ENCODE data around the gene HOXD10.

Gene HOXD10
- total RNA-seq, result 0 reads per million in 4 donors

DNA sequence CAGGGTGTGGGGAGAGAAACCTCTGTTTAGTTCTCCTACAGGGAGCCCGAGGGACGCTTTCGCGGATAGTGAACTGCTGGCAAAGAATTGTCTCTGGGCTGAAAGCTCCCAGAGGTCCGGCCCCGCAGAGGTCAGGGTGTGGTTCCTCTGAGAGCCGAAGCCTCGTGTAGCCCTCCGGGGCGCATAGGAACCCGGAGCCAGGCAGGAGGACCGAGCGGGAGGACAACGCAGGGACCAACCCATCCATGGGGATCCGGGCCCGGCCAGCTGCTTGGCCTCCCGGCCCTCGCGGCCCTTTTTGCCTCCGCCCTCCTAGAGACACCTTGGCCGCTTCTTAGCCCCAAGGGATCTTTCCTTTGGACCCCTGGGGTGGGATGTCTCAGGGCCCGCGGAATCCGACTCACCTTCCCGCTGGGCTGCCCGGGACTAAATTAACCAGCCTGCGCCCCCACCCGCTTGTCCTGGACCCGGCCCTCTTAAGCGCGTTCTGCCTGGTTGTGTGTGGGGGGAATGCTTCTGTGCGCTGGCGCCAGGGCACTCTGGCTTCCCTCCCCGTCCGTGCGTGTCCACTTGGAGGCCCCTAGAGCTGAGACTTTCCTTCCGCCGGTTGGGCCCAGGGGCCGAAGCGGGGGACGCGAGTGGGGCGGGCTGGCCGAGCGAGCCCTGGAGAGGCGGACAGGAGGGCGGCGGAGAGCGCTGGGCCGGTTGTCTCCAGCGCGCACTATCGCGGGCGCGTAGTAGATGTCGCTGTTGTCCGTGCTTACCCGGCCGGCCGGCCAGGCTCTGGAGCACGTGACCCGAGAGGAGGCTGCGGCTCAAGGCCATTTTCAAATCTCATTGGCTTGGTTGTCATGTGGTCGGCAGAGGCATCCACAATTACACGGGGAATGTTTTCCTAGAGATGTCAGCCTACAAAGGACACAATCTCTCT is at the start of gene HOXD10:
HOXD10 (plus strand) TSS at position 896 of the 931 bp plus-strand sequence. CDS start 56 bp downstream, outside the sequence.
- DNase-seq, result no peak

- no peak for DNase-seq
These were observed 48.8 kb upstream of the HOXD10 start for GRCh38 chr2:176067589-176068418.

GRCh38 chr2:176068419-176068832 is 48.2 kb upstream of the HOXD10 start:
- no peak for DNase-seq

- DNase-seq, result no peak
These were observed 45.0 kb upstream of the HOXD10 start for GRCh38 chr2:176071330-176072291.

DNA sequence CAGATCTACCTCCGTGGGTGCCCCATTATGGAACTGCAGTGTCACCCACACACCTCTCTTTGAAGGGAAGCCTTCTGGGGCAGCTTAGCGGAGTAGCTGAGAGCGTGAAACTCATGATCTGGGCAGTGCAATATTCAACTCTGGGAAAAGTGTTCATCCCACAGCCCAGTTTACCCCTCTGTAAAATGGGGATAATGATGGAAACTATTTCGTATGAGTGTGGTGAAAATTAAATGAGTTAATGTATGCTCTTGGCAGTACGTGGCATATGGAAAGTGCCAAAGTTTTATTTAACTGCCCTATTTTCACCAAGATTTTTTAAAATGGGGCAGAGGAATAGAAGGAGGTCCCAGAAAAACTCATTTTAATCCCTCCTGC is 44.3 kb upstream of the HOXD10 start:
- DNase-seq, result no peak

DNA sequence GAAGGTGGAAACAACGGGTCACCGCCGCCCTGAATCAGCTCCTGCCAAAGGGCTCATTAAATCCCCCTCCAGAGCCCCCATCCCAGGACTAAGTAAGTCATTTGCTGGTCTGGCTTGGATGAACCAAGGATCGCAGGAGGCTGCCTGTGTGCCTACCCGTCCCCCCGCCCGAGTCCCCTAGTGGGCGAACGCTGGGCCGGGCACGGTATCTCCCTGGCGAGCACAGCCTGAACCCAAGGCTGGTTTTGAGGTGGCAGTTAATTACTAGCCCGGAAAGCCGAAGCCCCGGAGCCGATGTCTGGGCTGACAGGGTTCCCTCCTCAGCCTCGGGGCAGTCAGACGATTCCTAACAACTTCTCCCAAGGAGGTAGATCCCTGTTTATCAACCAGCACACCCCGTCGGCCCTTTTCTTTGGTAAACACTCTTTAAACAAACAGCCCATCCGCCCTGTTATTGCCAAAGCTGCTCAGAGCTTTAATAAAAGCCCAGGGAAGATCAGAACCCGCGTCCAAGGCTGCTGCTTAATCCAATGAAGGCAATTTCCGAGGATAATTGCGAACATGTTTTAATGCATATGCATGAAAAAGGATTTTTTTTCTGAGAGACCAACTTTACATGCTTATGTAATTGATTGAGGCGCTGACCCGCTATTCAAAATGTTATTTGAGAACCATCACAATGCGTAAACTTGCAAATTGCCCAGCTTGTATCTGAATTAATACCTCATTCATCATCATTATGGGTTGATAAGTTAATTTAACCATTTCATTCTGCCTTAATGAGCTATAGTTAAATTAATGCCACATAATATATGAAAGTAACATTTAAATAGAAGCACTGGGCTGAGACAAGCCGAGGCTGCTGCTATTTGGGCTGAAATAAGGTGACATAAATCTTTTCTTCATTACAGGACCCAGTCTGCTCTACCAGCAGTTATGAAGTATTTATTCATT is 43.4 kb upstream of the HOXD10 start:
- DNase-seq, result no peak

DNA sequence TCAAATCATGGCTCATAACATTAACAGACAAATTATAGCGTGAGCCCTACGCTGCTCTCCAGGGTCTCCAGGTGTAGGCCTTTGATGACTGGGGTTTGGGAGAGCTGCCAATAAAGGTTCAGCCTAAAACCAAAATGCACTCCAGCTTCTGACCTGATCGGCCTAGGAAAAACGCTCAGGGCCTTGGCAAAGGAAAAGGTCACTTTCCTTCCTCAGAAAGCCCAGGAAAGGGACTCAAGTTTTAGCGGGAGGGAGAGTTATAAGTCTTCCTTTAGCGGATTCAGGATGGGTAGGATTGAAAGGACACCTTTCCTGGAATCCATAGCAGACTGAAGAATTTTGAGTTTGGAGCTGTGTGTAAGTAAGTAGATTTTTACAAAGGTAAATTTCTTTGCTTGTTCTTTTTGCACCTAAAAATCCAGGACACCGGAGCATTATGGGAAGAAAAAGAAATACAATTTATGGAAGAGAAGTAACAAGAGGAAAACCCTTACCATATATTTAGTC is 41.6 kb upstream of the HOXD10 start:
- no peak for DNase-seq

- no peak for DNase-seq
These were observed 41.1 kb upstream of the HOXD10 start for GRCh38 chr2:176075481-176075880.

DNA sequence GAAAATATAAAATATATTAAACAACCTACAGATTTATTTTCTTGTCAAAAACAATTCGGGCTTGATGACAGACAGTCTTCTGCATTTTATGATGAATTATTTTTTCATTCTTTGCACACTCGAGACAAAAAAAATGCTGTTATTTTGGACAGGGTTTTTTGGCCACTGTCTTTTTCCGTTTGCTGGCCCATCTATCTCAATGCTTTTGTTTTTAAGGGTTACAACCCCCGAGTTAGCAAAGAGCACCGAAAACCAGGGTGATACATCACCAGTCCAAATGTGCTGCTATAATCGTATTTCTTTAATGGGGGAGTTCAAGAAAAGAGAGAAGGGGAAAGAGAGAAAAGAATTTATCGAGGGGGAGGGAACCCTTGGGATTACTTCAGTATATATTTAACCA is 40.5 kb upstream of the HOXD10 start:
- DNase-seq, result no peak

GRCh38 chr2:176076796-176077195 is 39.8 kb upstream of the HOXD10 start:
- DNase-seq, result no peak

DNA sequence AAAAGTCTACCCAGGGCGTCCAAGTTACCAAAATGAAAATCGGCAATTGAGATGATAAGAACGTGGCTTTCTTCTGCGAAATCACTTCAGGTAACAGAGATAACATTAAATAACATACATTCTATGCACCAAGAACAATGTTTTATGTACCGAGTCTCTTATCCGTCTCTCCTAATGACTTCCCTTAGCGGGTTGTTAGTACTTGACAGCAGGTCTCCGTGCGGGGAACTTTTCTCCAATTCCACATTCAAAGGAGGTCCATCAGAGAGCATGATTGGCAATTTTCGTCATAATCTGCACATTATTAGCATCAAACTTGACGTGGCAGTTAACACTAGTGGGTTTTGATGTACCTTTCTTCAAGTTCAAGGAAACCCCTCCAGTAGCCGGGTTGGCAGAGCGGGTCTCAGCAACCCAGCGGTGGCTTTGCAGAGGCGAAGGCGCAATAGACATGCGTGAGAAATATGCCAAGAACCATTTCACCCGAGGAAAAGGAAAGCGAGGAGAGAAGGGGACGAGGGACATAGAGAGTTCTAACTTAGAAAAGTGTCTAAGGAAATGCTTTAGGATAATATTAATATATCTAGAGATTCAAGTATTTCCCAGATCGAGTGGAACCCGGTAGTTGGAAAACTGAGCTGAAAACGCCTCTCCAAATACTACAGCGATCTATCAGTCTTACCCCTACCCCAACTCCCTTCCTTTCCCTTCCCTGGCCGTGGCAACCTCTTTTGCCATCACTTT is 37.9 kb upstream of the HOXD10 start:
- no peak for DNase-seq

GRCh38 chr2:176079285-176079830 is 37.2 kb upstream of the HOXD10 start:
- no peak for DNase-seq

DNA sequence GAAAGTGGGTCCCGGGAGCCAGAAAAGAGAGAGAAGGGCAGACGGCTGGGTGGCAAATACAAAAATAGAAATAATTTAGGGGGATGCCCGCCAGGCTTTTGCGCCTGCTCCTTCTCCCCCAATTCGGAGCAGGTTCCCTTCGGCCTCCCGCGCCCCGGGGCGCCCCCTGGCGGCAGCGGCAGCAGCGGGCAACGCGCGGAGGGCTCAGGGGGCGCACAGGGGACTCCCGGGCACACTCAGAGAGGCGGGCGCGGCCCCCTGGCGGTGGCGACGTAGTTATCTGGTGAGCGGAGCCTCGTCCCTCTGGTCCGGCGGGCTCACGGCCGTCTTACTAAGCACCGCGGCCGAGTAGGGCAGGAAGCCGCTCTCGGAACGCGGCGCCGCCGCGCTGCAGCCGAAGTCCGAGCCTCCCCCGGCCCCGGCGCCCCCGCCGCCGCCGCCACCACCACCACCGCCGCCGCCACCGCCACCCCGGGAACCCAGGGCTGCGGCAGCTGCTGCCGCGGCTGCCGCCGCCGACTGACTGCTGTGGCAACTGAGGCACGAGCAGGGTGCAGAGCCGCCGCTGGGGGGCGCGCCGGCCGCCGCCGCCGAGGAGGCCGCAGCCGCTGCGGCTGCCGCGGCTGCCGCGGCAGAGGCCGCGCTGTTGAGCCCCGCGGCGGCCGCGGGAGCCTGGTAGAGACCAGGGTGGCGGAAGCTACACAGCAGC is 36.6 kb upstream of the HOXD10 start:
- no peak for DNase-seq

- no peak for DNase-seq
These were observed 35.8 kb upstream of the HOXD10 start for GRCh38 chr2:176080540-176081375.

DNA sequence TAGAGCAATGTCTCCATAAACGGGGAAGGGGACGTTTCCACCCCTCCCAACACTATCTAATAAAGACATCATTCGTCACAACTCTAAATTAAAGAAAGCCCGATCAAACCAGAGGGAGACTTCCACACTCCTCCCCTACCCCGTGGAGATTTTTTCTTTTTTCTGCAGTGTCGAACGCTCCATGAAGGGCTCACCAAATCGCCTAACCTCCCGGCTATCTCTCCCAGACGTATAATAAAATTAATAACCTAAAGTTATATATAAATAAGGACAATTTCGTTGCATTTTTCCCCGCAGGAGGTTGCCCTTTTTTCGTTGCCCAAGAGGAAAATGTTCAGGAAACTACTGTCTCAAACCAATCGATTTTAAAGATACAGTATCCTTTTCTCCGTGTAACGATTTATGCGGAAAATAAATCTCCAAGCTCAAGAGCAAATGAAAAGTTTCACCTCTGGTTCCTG is 35.2 kb upstream of the HOXD10 start:
- no peak for DNase-seq

DNA sequence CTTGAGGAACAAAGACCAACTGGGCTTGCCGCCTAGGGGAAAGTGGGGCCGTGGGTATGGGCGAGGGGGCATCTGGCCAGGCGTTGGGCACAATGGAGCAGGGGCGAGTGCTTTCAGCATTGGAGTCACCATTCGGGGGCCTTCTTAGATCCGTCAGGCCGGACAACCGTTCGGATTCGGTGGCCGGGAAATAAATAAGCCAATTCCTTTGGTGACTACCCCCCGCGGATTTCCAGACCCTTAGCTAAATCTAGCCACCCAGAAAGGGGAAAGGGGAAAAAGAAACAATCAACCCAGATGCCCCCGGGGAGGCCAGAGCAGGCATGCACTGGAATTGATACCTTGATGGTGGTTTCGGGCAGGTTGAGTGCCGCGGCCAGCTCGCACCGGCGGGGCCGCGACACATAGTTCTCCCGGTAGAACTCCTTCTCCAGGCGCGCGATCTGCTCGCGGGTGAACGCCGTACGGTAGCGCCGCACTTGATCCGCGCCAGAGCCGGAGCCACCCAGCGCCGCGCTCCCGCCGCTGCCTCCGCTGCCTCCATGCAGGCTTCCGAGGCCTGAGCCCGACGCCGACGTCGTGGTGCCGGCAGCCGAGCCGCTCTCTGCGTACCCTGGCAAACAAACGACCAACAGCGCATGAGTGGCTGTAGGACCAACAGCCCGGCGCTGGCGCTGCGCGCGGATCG is 34.6 kb upstream of the HOXD10 start:
- DNase-seq, result no peak

DNA sequence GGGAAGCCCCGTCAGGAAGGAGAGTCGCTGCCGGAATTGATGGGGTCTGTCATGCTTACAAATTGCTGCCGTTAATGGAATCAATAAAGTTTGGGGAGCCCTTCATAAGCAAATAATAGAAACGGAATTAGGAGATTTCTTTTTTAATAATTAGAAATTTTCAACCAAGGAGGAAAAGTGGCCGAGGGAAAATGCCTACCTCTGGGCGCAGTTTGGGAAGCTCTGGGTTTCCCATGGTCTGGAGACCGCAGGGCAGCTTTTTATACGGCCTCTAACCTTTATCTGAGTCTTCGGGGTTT is 34.1 kb upstream of the HOXD10 start:
- DNase-seq, result no peak
